Thoracic aorta (tissue), 2 donors: ENCODE measurements around the gene ELOVL5. TPM values are rescaled to one million over a fixed set of nuclear protein-coding genes. Genes with fewer than 3 reads are reported as not detected.

Source experiments
- ATAC-seq: fragments of 150-250 bp; one replicate; pipeline ENCODE4 v1.8.0; 2017; ENCODE audit warnings: low read depth; ENCODE audit not compliant: insufficient number of reproducible peaks, low FRiP score
- DNase-seq: peaks from one replicate; pipeline ENCODE4 v3.0.0-alpha.2; 2020; ENCODE audit warnings: low spot score
- H3K27ac ChIP-seq, 2 donors: fragments of 200-600 bp; sonication (generic); 1 replicate in 1 of 2; 2 replicates in 1 of 2; pipeline ENCODE4 v1.5.1; 2016; ENCODE audit warnings: mild to moderate bottlenecking in 2 of 2, moderate library complexity in 2 of 2
- H3K27me3 ChIP-seq: fragments of 200-600 bp; sonication (generic); replicated peaks from 2 replicates; pipeline ENCODE4 v1.6.0; 2016; ENCODE audit warnings: mild to moderate bottlenecking; ENCODE audit not compliant: insufficient read depth
- H3K36me3 ChIP-seq: fragments of 200-600 bp; sonication (generic); one replicate; pipeline ENCODE4 v1.5.1; 2016
- H3K4me1 ChIP-seq, 2 donors: fragments of 200-600 bp; sonication (generic); 1 replicate in 1 of 2; 2 replicates in 1 of 2; pipeline versions ENCODE4 v1.5.1 to v1.6.0; 2016; ENCODE audit warnings: low read depth in 2 of 2, mild to moderate bottlenecking in 1 of 2; ENCODE audit not compliant: control insufficient read depth in 1 of 2
- H3K4me3 ChIP-seq: fragments of 200-600 bp; sonication (generic); 2 replicates; pipeline ENCODE4 v1.5.1; 2016; ENCODE audit warnings: mild to moderate bottlenecking
- H3K9me3 ChIP-seq: fragments of 200-600 bp; sonication (generic); 2 replicates; pipeline ENCODE4 v1.5.1; 2016
- CTCF ChIP-seq: fragments of 200-600 bp; sonication (generic); IDR thresholded peaks from one replicate; pipeline ENCODE4 v1.5.1; 2019; ENCODE audit warnings: antibody characterized with exemption
- total RNA-seq, 2 donors: library from RNA; depleted of rRNA; stranded (reverse); fragments of >200 nt; gene quantifications; one replicate each; pipeline versions ENCODE4 v1.1.0 to v1.2.3, GENCODE V29; 2016

The ELOVL5 gene
- total RNA-seq, 2 donors from 2014 or later = 61.1 to 86.8 TPM

GRCh38 chr6:53259860-53260580 lies 88.7 kb downstream of the ELOVL5 start:
- Histone ChIP-seq H3K36me3 (no peaks in the 10 kb centered on the region), H3K4me3 (no peak overlapping the region), H3K27ac (no peak overlapping the region), H3K27me3 (no peaks in the 10 kb centered on the region), H3K4me1 (no peaks in the 10 kb centered on the region), H3K9me3 (no peaks in the 10 kb centered on the region)
- ATAC-seq (no peak), DNase-seq (no peak)
- TF ChIP-seq CTCF = no peak

DNA sequence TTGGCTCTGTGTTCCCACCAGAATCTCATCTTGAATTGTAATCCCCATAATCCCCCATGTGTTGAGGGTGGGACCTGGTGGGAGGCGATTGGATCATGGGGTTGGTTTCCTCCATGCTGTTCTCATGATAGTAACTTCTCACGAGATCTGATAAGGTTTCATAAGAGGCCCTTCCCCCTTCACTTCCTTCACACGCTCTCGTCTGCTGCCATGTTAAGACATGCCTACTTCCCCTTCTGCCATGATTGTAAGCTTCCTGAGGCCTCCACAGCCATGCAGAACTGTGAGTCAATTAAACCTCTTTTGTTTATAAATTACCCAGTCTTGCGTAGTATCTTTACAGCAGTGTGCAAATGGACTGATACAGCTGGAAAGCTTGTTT lies 90.0 kb downstream of the ELOVL5 start:
- H3K27ac ChIP-seq = no peak overlapping the region
- no peak for TF ChIP-seq CTCF
- H3K36me3 ChIP-seq = no peaks in the 10 kb centered on the region
- H3K4me1 ChIP-seq = no peaks in the 10 kb centered on the region
- DNase-seq (no peak), ATAC-seq (no peak)
- no peaks in the 10 kb centered on the region for H3K9me3 ChIP-seq
- H3K27me3 ChIP-seq = no peaks in the 10 kb centered on the region
- no peak overlapping the region for H3K4me3 ChIP-seq

GRCh38 chr6:53258076-53258773 lies 90.5 kb downstream of the ELOVL5 start:
- DNase-seq (no peak), ATAC-seq (no peak)
- Histone ChIP-seq H3K4me3 (no peak overlapping the region), H3K9me3 (no peaks in the 10 kb centered on the region), H3K36me3 (no peaks in the 10 kb centered on the region), H3K4me1 (no peaks in the 10 kb centered on the region), H3K27me3 (no peaks in the 10 kb centered on the region), H3K27ac (no peak overlapping the region)
- no peak for TF ChIP-seq CTCF

DNA sequence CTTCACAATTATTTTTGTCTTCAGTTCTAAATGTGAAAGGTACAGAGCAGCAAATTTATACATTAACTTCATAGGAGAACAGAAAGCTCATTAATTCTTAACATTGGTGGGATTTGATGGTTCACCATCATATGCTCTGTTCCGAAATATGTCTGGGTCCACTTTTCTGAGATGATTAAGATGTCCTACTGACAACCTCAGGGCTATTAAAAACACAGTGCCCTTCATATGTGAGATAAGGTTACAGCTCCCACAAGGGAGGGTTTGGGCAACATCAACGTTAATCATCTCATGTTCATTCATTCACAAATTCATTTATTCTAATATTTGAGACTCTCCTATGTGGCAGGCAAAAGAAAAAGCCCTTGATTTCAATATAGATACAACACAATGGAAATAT lies 91.2 kb downstream of the ELOVL5 start:
- Histone ChIP-seq H3K27ac (no peak overlapping the region), H3K27me3 (no peaks in the 10 kb centered on the region), H3K36me3 (no peaks in the 10 kb centered on the region), H3K9me3 (no peaks in the 10 kb centered on the region), H3K4me3 (no peak overlapping the region), H3K4me1 (no peaks in the 10 kb centered on the region)
- TF ChIP-seq CTCF = no peak
- DNase-seq (no peak), ATAC-seq (no peak)

- Histone ChIP-seq H3K36me3 (no peaks in the 10 kb centered on the region), H3K4me1 (peaks cover 0 to 1% of the 10 kb centered on the region in 2 donors), H3K27ac (no peak overlapping the region), H3K27me3 (no peaks in the 10 kb centered on the region), H3K9me3 (no peaks in the 10 kb centered on the region), H3K4me3 (no peak overlapping the region)
- no peak for DNase-seq
- ATAC-seq = no peak
- TF ChIP-seq CTCF = no peak
Measured at GRCh38 chr6:53257001-53257400, 91.7 kb downstream of the ELOVL5 start.
